VCaP (cell line): Measurements from ENCODE around the gene NR6A1.

Source experiments
- H3K27ac ChIP-seq: fragments of 450-650 bp; 2 replicates; pipeline ENCODE4 v1.5.1; 2017
- CTCF ChIP-seq: fragments of 450-650 bp; conservative IDR thresholded peaks from 2 replicates; pipeline ENCODE4 v1.5.1; 2017; ENCODE audit warnings: mild to moderate bottlenecking, moderate library complexity

The NR6A1 gene

GRCh38 chr9:124506931-124507879, 263.9 kb downstream of the NR6A1 start, which contains the start of gene NR5A1:
TSS of gene NR5A1 (minus strand) at chr9:124507399. CDS start at chr9:124503395, 4,004 bp downstream.
- H3K27ac ChIP-seq: no peak within 1 kb of the TSS
- TF ChIP-seq CTCF: no peak

- no peak overlapping the region for H3K27ac ChIP-seq
- no peak for TF ChIP-seq CTCF
Observed at GRCh38 chr9:124506433-124506832, 264.7 kb downstream of the NR6A1 start.

GRCh38 chr9:124505901-124506346, 265.2 kb downstream of the NR6A1 start:
- no peak for TF ChIP-seq CTCF
- no peak overlapping the region for H3K27ac ChIP-seq

GRCh38 chr9:124505006-124505900, 265.9 kb downstream of the NR6A1 start:
- H3K27ac ChIP-seq: no peak overlapping the region
- TF ChIP-seq CTCF: no peak

- TF ChIP-seq CTCF: no peak
- no peak overlapping the region for H3K27ac ChIP-seq
Observed at GRCh38 chr9:124504530-124505005, 266.5 kb downstream of the NR6A1 start.

GRCh38 chr9:124503713-124504529, 267.2 kb downstream of the NR6A1 start:
- TF ChIP-seq CTCF: no peak
- no peak overlapping the region for H3K27ac ChIP-seq
